ENCODE measurements around the gene TRAPPC6A.

DNA sequence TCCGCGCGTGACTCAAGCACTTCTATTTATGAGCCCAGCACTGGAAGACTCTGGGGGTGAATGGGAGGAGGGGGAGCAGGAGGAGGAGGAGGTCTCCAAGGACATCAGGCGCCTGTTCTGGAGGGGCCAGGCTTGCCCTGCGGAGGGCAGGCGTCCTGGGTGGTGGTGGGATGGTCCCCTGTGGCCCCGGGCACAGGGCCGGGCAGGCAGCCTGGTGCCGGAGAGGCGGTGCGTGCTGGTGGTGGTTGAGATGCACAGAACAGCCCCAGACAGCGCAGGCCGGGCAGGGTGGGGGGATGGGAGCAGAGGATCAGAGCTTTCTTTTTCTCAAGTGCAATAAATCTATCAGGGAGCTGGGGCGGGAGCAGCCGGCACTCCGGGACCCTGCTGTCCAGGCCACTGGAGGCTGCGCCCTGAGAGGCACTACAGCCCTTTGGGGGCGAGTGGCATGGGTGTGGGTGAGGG lies 31.3 kb downstream of the TRAPPC6A start:
- TF ChIP-seq, protein P1, sequence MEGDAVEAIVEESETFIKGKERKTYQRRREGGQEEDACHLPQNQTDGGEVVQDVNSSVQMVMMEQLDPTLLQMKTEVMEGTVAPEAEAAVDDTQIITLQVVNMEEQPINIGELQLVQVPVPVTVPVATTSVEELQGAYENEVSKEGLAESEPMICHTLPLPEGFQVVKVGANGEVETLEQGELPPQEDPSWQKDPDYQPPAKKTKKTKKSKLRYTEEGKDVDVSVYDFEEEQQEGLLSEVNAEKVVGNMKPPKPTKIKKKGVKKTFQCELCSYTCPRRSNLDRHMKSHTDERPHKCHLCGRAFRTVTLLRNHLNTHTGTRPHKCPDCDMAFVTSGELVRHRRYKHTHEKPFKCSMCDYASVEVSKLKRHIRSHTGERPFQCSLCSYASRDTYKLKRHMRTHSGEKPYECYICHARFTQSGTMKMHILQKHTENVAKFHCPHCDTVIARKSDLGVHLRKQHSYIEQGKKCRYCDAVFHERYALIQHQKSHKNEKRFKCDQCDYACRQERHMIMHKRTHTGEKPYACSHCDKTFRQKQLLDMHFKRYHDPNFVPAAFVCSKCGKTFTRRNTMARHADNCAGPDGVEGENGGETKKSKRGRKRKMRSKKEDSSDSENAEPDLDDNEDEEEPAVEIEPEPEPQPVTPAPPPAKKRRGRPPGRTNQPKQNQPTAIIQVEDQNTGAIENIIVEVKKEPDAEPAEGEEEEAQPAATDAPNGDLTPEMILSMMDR (IDR thresholded peaks at IDR 0.05): no peak
- TF ChIP-seq EZH2 (IDR thresholded peaks at IDR 0.05; ENCODE audit: borderline replicate concordance, insufficient read depth, low read depth, low read length, poor library complexity, severe bottlenecking): no peak
